ENCODE data around the gene FOLR2.

DNA sequence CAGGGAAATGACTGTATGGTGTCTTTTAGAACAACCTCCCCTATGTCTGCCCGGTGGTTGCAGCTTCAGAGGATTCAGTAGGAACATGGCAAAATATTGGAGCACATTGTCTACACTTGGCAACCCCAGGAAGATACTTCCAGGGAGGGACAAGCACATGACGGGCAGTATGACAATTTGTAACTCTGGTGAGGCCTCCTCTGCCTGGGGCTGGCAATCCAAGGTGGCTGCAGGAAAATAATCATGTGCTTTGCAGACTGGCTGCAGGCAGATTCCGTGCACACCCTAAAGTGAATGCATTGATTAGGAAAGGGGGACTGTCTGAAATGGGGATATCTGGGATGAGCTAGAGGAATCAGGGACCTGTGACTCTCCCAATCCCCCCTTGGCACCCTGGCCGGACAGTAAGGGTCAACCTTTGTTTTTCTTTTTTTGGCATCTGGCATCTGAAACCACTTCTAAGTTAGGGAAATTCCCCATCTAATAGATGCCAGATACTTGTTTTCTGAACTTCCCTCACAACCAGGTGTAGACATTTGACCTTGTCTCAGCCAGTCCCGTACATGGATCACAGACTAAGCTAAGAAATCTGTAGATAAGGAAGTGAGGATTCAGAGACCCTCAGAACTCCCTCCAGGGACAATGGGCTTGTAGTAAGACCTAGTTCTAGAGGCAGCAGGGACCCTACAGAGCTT lies 37.9 kb downstream of the FOLR2 start:
- TF ChIP-seq, protein P1, sequence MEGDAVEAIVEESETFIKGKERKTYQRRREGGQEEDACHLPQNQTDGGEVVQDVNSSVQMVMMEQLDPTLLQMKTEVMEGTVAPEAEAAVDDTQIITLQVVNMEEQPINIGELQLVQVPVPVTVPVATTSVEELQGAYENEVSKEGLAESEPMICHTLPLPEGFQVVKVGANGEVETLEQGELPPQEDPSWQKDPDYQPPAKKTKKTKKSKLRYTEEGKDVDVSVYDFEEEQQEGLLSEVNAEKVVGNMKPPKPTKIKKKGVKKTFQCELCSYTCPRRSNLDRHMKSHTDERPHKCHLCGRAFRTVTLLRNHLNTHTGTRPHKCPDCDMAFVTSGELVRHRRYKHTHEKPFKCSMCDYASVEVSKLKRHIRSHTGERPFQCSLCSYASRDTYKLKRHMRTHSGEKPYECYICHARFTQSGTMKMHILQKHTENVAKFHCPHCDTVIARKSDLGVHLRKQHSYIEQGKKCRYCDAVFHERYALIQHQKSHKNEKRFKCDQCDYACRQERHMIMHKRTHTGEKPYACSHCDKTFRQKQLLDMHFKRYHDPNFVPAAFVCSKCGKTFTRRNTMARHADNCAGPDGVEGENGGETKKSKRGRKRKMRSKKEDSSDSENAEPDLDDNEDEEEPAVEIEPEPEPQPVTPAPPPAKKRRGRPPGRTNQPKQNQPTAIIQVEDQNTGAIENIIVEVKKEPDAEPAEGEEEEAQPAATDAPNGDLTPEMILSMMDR (IDR thresholded peaks at IDR 0.05), result no peak
- no peak for TF ChIP-seq POLR2A (IDR thresholded peaks at IDR 0.05)

All from thyroid gland (tissue), 4 donors.